ENCODE results near the gene MBP.

The MBP gene

GRCh38 chr18:77054606-77055428 lies 77.8 kb downstream of the MBP start:
- peaks cover 31 to 77% (median 69%) of the 10 kb centered on the region in 4 experiments for H3K4me1 ChIP-seq (ENCODE audit: control extremely low read depth in 1 of 4, control insufficient read depth in 4 of 4, insufficient read depth in 4 of 4, low read length in 3 of 4)
- peaks cover 0 to 24% (median under 1%) of the 10 kb centered on the region in 4 experiments for H3K36me3 ChIP-seq (ENCODE audit: control insufficient read depth in 4 of 4, insufficient read depth in 4 of 4, low read length in 3 of 4)
- CTCF ChIA-PET, result interaction anchor here (0.5 to 10.8 kb wide), 22 partner anchors 8 to 175 kb away, joined by 3 to 119 read pairs (median 4); no protein-coding TSS in a partner anchor
- DNase-seq, result peak; percentile 93 to 96 (median 96)
- WGBS (ENCODE audit: insufficient coverage), result 0% methylated on average over 13 of the region's 15 CpGs
- H3K27ac ChIP-seq (ENCODE audit: insufficient read depth in 1 of 2, low read depth in 1 of 2, low read length in 2 of 2, poor library complexity in 1 of 2, severe bottlenecking in 2 of 2), result peak overlapping the region; percentile 83 to 90
- H3K27me3 ChIP-seq (replicated peaks in 2 of 5; ENCODE audit: control insufficient read depth in 4 of 5, insufficient read depth in 5 of 5, low read length in 4 of 5), result no peaks in the 10 kb centered on the region
- H3K9me3 ChIP-seq (ENCODE audit: control extremely low read depth in 1 of 5, control insufficient read depth in 4 of 5, insufficient read depth in 2 of 5, low read depth in 1 of 5, low read length in 4 of 5), result no peaks in the 10 kb centered on the region
- POLR2A ChIA-PET, result interaction anchor here (0.7 to 1.8 kb wide), 4 partner anchors 12 to 69 kb away, joined by 3 to 8 read pairs (median 5); no protein-coding TSS in a partner anchor
- peak overlapping the region in 6 of 7 experiments; percentile 3 to 47 (median 25) for H3K4me3 ChIP-seq (ENCODE audit: control insufficient read depth in 1 of 7, extremely low read depth in 1 of 7, insufficient read depth in 4 of 7, low read depth in 2 of 7, low read length in 6 of 7)

GRCh38 chr18:77054288-77054605 lies 78.3 kb downstream of the MBP start:
- Histone ChIP-seq H3K4me1 (ENCODE audit: control extremely low read depth in 1 of 4, control insufficient read depth in 4 of 4, insufficient read depth in 4 of 4, low read length in 3 of 4) (peaks cover 31 to 74% (median 69%) of the 10 kb centered on the region in 4 experiments), H3K27ac (ENCODE audit: insufficient read depth in 1 of 2, low read depth in 1 of 2, low read length in 2 of 2, poor library complexity in 1 of 2, severe bottlenecking in 2 of 2) (peak overlapping the region; percentile 83 to 90), H3K27me3 (replicated peaks in 2 of 5; ENCODE audit: control insufficient read depth in 4 of 5, insufficient read depth in 5 of 5, low read length in 4 of 5) (no peaks in the 10 kb centered on the region), H3K4me3 (ENCODE audit: control insufficient read depth in 1 of 7, extremely low read depth in 1 of 7, insufficient read depth in 4 of 7, low read depth in 2 of 7, low read length in 6 of 7) (peak overlapping the region in 5 of 7 experiments; percentile 3 to 47 (median 34)), H3K9me3 (ENCODE audit: control extremely low read depth in 1 of 5, control insufficient read depth in 4 of 5, insufficient read depth in 2 of 5, low read depth in 1 of 5, low read length in 4 of 5) (no peaks in the 10 kb centered on the region), H3K36me3 (ENCODE audit: control insufficient read depth in 4 of 4, insufficient read depth in 4 of 4, low read length in 3 of 4) (peaks cover 0 to 24% (median under 1%) of the 10 kb centered on the region in 4 experiments)
- ChIA-PET CTCF (interaction anchor here (0.8 to 10.8 kb wide), 17 partner anchors 15 to 156 kb away, joined by 3 to 119 read pairs (median 4); no protein-coding TSS in a partner anchor), POLR2A (interaction anchor here (1.2 to 1.8 kb wide), 3 partner anchors 13 to 70 kb away, joined by 3 to 8 read pairs (median 6); no protein-coding TSS in a partner anchor)
- whole genome bisulfite sequencing (ENCODE audit: insufficient coverage), result 15% methylated on average over 6 of the region's 6 CpGs
- peak in 1 of 3 donors; percentile 52 for DNase-seq

GRCh38 chr18:77053616-77054287 lies 78.8 kb downstream of the MBP start:
- no peak for DNase-seq
- ChIA-PET POLR2A (interaction anchor here (1.1 to 1.8 kb wide), 2 partner anchors 61 to 70 kb away, joined by 3 to 8 read pairs; no protein-coding TSS in a partner anchor), CTCF (interaction anchor here (0.8 to 10.8 kb wide), 21 partner anchors 8 to 157 kb away, joined by 3 to 119 read pairs (median 4); no protein-coding TSS in a partner anchor)
- Histone ChIP-seq H3K27me3 (replicated peaks in 2 of 5; ENCODE audit: control insufficient read depth in 4 of 5, insufficient read depth in 5 of 5, low read length in 4 of 5) (no peaks in the 10 kb centered on the region), H3K9me3 (ENCODE audit: control extremely low read depth in 1 of 5, control insufficient read depth in 4 of 5, insufficient read depth in 2 of 5, low read depth in 1 of 5, low read length in 4 of 5) (no peaks in the 10 kb centered on the region), H3K36me3 (ENCODE audit: control insufficient read depth in 4 of 4, insufficient read depth in 4 of 4, low read length in 3 of 4) (peaks cover 0 to 23% (median under 1%) of the 10 kb centered on the region in 4 experiments), H3K4me1 (ENCODE audit: control extremely low read depth in 1 of 4, control insufficient read depth in 4 of 4, insufficient read depth in 4 of 4, low read length in 3 of 4) (peaks cover 31 to 72% (median 67%) of the 10 kb centered on the region in 4 experiments), H3K4me3 (ENCODE audit: control insufficient read depth in 1 of 7, extremely low read depth in 1 of 7, insufficient read depth in 4 of 7, low read depth in 2 of 7, low read length in 6 of 7) (peak overlapping the region in 4 of 7 experiments; percentile 34 to 57 (median 46)), H3K27ac (ENCODE audit: insufficient read depth in 1 of 2, low read depth in 1 of 2, low read length in 2 of 2, poor library complexity in 1 of 2, severe bottlenecking in 2 of 2) (peak overlapping the region; percentile 83 to 90)
- 87% methylated on average over 18 of the region's 18 CpGs for WGBS (ENCODE audit: insufficient coverage)

- WGBS (ENCODE audit: insufficient coverage), result 0% methylated on average over 5 of the region's 5 CpGs
- CTCF ChIA-PET, result interaction anchor here (1.1 to 10.8 kb wide), 13 partner anchors 9 to 250 kb away, joined by 3 to 119 read pairs (median 6); no protein-coding TSS in a partner anchor
- peaks cover 31 to 64% (median 61%) of the 10 kb centered on the region in 4 experiments for H3K4me1 ChIP-seq (ENCODE audit: control extremely low read depth in 1 of 4, control insufficient read depth in 4 of 4, insufficient read depth in 4 of 4, low read length in 3 of 4)
- H3K9me3 ChIP-seq (ENCODE audit: control extremely low read depth in 1 of 5, control insufficient read depth in 4 of 5, insufficient read depth in 2 of 5, low read depth in 1 of 5, low read length in 4 of 5), result no peaks in the 10 kb centered on the region
- H3K27ac ChIP-seq (ENCODE audit: insufficient read depth in 1 of 2, low read depth in 1 of 2, low read length in 2 of 2, poor library complexity in 1 of 2, severe bottlenecking in 2 of 2), result peak overlapping the region; percentile 83 to 90
- POLR2A ChIA-PET, result interaction anchor here (1.0 to 2.1 kb wide), 3 partner anchors 10 to 61 kb away, joined by 3 to 7 read pairs (median 3); no protein-coding TSS in a partner anchor
- no peaks in the 10 kb centered on the region for H3K27me3 ChIP-seq (replicated peaks in 2 of 5; ENCODE audit: control insufficient read depth in 4 of 5, insufficient read depth in 5 of 5, low read length in 4 of 5)
- DNase-seq, result peak; percentile 63 to 91 (median 89)
- peaks cover 0 to 19% (median under 1%) of the 10 kb centered on the region in 4 experiments for H3K36me3 ChIP-seq (ENCODE audit: control insufficient read depth in 4 of 4, insufficient read depth in 4 of 4, low read length in 3 of 4)
- peak overlapping the region in 3 of 7 experiments; percentile 27 to 57 (median 41) for H3K4me3 ChIP-seq (ENCODE audit: control insufficient read depth in 1 of 7, extremely low read depth in 1 of 7, insufficient read depth in 4 of 7, low read depth in 2 of 7, low read length in 6 of 7)
Measured at GRCh38 chr18:77052983-77053309, 79.6 kb downstream of the MBP start.

GRCh38 chr18:77052297-77052982 lies 80.1 kb downstream of the MBP start:
- H3K36me3 ChIP-seq (ENCODE audit: control insufficient read depth in 4 of 4, insufficient read depth in 4 of 4, low read length in 3 of 4), result peaks cover 0 to 19% (median 2%) of the 10 kb centered on the region in 4 experiments
- ChIA-PET POLR2A (interaction anchor here (1.0 to 2.1 kb wide), 3 partner anchors 10 to 62 kb away, joined by 3 to 7 read pairs (median 3); no protein-coding TSS in a partner anchor), CTCF (interaction anchor here (0.9 to 10.8 kb wide), 13 partner anchors 9 to 249 kb away, joined by 3 to 119 read pairs (median 7); no protein-coding TSS in a partner anchor)
- peak overlapping the region in 3 of 7 experiments; percentile 27 to 57 (median 41) for H3K4me3 ChIP-seq (ENCODE audit: control insufficient read depth in 1 of 7, extremely low read depth in 1 of 7, insufficient read depth in 4 of 7, low read depth in 2 of 7, low read length in 6 of 7)
- DNase-seq, result peak in 2 of 3 donors; percentile 69 to 77
- no peaks in the 10 kb centered on the region for H3K9me3 ChIP-seq (ENCODE audit: control extremely low read depth in 1 of 5, control insufficient read depth in 4 of 5, insufficient read depth in 2 of 5, low read depth in 1 of 5, low read length in 4 of 5)
- no peaks in the 10 kb centered on the region for H3K27me3 ChIP-seq (replicated peaks in 2 of 5; ENCODE audit: control insufficient read depth in 4 of 5, insufficient read depth in 5 of 5, low read length in 4 of 5)
- 42% methylated on average over 14 of the region's 20 CpGs for WGBS (ENCODE audit: insufficient coverage)
- H3K27ac ChIP-seq (ENCODE audit: insufficient read depth in 1 of 2, low read depth in 1 of 2, low read length in 2 of 2, poor library complexity in 1 of 2, severe bottlenecking in 2 of 2), result peak overlapping the region; percentile 83 to 90
- H3K4me1 ChIP-seq (ENCODE audit: control extremely low read depth in 1 of 4, control insufficient read depth in 4 of 4, insufficient read depth in 4 of 4, low read length in 3 of 4), result peaks cover 30 to 62% (median 59%) of the 10 kb centered on the region in 4 experiments
